ES-I3 (cell line): Measurements from ENCODE around the gene NXF1.
A peak's percentile ranks its signal among the peaks of the same experiment; 100 is the strongest.

ENCODE experiments used
- H3K36me3 ChIP-seq: 2 replicates; pipeline ENCODE4 v1.6.1; 2013; ENCODE audit warnings: mild to moderate bottlenecking, low read length, control low read depth, moderate library complexity; ENCODE audit not compliant: insufficient read depth
- H3K4me1 ChIP-seq: 2 replicates; pipeline ENCODE4 v1.6.1; 2013; ENCODE audit warnings: mild to moderate bottlenecking, control low read depth, low read length; ENCODE audit not compliant: insufficient read depth
- H3K9ac ChIP-seq: 2 replicates; pipeline ENCODE4 v1.6.1; 2013; ENCODE audit warnings: low read depth, mild to moderate bottlenecking, low read length, moderate library complexity
- H3K9me3 ChIP-seq: 2 replicates; pipeline ENCODE4 v1.6.1; 2013; ENCODE audit warnings: mild to moderate bottlenecking, low read length, moderate library complexity; ENCODE audit not compliant: control insufficient read depth, insufficient read depth

Gene NXF1

DNA sequence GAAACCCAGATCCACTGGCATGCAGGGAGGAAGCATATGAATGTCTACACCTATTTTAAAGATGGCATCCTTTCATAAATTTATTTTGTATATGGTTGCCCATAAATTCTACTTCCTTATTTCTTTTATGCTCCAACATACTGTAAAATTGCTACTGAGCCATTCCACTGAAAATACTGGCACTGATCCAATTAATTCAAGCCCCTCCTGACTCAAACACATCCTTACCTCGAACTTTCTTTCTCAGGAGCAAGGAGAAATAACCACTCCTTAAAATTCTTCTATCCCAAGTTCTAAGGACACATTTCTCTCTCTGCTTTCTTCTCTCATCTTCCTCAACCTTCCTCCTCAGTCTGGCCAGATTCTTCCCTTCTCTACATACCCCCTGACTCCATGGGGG lies 5.5 kb upstream of the NXF1 start:
- Histone ChIP-seq H3K36me3 (no peaks in the 10 kb centered on the region), H3K9me3 (no peaks in the 10 kb centered on the region), H3K4me1 (0 out of 2 replicates have a peak, but pooled peaks cover 9% of the 10 kb centered on the region), H3K9ac (no peak overlapping the region)

DNA sequence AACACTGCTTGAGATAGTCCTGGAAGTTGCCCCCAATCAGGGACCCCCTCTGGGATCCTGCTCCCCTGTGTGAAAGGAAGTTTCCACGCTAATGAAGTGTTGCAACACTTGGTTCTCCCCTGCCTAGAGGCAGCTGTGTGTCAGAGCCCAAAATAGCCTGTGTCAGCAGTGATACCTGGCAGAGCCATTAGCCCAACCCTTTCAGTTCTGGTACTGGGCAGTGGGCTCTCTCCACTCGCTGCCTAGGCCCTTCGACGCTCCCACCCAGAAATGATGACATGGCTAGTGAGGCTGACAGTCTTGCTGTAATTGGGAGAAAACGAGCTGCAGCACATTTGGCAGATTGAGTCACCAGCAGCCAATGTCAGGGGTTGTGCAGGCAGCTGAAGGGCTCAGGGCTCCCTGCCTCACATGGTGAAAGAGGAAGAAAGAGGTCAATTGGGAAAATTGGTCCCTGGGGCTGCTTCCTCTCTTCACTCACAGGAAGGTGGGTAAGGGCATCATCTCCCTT lies 1.4 kb upstream of the NXF1 start:
- peaks cover 5% of the 10 kb centered on the region; the same call in 1 of the 2 replicates for H3K36me3 ChIP-seq
- H3K9me3 ChIP-seq: no peaks in the 10 kb centered on the region
- H3K4me1 ChIP-seq: peaks cover 16% of the 10 kb centered on the region; the same call in 1 of the 2 replicates
- H3K9ac ChIP-seq: no peak overlapping the region

DNA sequence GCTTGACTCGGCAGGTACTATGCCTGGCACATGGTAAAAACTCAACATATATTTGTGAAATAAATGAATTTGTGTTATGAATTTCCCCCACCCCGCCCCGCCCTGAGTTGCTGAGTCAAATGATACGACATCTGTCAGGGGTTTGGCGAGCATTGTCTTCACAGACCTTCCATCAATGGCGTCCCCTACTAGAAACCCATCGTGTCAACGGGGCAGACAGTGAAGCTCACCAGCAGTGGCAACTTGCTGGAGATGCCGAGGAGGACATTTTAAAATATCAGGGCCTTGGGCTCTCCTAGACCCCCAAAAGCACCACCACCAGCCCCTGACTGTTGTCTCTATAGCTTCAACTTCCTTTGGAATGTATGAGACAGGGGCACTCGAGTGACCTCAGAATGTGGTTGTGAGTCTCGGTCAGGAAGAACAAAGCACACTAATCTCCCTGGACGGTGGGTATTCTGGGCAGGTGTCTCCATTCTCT lies 761 bp upstream of the NXF1 start:
- peaks cover 16% of the 10 kb centered on the region; the same call in 1 of the 2 replicates for H3K4me1 ChIP-seq
- H3K9ac ChIP-seq: peak overlapping the region; percentile 90
- peaks cover 8% of the 10 kb centered on the region for H3K36me3 ChIP-seq
- no peaks in the 10 kb centered on the region for H3K9me3 ChIP-seq

DNA sequence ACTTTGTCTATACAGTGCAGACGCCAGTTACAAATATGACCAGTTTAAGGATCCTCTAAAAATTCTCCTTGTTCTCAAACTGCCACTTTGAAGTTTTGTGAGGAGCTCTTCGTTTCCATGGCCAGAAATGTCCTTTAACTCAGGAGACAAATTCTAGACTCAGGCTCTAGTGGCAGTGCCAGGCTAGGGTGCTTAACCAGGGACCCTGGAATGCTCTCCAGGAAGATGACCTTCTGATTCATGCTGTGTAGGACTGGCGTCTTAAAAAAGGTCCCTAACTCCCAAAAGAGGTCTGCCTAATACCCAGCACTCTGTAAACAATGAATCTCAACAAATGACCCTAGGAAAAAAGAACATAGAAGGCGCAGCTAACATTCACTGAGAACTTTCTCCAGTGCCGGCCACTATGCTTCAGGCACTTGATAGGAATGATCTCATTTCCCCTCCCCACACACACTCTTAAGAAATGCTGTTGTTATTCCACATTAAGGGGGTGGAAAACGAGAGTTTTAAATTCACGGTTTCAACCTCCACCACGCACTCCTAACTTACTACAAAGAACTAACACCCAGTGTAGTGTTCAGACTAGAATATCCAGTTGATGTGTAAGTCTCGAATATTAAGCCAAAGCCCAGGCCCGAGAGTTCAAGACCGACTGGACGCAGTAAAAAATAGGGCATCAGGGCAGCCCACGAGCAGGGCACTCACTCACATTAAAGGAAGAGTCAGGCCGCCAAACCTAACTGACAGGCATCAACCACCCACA lies 747 bp downstream of the NXF1 start:
- H3K9ac ChIP-seq: peak overlapping the region; percentile 90
- H3K36me3 ChIP-seq: peaks cover 13% of the 10 kb centered on the region
- peaks cover 16% of the 10 kb centered on the region; the same call in 1 of the 2 replicates for H3K4me1 ChIP-seq
- no peaks in the 10 kb centered on the region for H3K9me3 ChIP-seq

GRCh38 chr11:62801071-62801470 lies 4.2 kb downstream of the NXF1 start:
- H3K36me3 ChIP-seq: peaks cover 26% of the 10 kb centered on the region
- no peak overlapping the region for H3K9ac ChIP-seq
- H3K9me3 ChIP-seq: no peaks in the 10 kb centered on the region

DNA sequence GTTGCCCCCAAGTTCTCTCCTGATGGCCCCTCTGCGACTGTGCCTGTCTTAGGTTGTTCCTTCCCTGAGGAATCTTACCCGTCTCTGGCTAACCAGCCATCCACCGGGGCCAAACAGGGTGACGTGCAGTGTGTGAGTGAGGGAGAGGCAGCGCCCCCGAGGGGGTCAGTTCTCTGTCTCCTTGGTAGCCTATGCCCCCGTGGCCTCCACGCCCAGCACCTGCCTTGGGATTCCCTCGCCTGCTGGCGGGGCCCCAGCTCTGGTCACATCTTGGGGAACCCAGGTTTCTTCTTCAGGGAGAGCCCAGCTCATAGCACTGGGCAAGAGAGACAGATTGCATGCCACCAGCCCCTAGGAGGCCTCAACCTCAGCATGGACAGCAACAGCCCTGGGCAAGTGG lies 5.8 kb downstream of the NXF1 start:
- peaks cover 28% of the 10 kb centered on the region for H3K36me3 ChIP-seq
- H3K4me1 ChIP-seq: peaks cover 7% of the 10 kb centered on the region; the same call in 1 of the 2 replicates
- no peaks in the 10 kb centered on the region for H3K9me3 ChIP-seq
- H3K9ac ChIP-seq: no peak overlapping the region

More at GRCh38 chr11:62801071-62801470, 4.2 kb downstream of the NXF1 start:
- H3K4me1 ChIP-seq: peaks cover 7% of the 10 kb centered on the region; the same call in 1 of the 2 replicates

GRCh38 chr11:62796281-62796680 lies 9.0 kb downstream of the NXF1 start:
- H3K4me1 ChIP-seq: peaks cover 5% of the 10 kb centered on the region; the same call in 1 of the 2 replicates
- H3K9me3 ChIP-seq: no peaks in the 10 kb centered on the region
- peaks cover 23% of the 10 kb centered on the region for H3K36me3 ChIP-seq
- no peak overlapping the region for H3K9ac ChIP-seq

- Histone ChIP-seq H3K36me3 (peaks cover 13% of the 10 kb centered on the region), H3K4me1 (peaks cover 5% of the 10 kb centered on the region; the same call in 1 of the 2 replicates), H3K9ac (no peak overlapping the region), H3K9me3 (no peaks in the 10 kb centered on the region)
Measured at GRCh38 chr11:62794201-62794775, 11.0 kb downstream of the NXF1 start.

- peaks cover 7% of the 10 kb centered on the region for H3K36me3 ChIP-seq
- H3K9ac ChIP-seq: peak overlapping the region; percentile 98
- H3K4me1 ChIP-seq: peaks cover 5% of the 10 kb centered on the region
- H3K9me3 ChIP-seq: no peaks in the 10 kb centered on the region
Measured at GRCh38 chr11:62792202-62792575, 13.1 kb downstream of the NXF1 start.

DNA sequence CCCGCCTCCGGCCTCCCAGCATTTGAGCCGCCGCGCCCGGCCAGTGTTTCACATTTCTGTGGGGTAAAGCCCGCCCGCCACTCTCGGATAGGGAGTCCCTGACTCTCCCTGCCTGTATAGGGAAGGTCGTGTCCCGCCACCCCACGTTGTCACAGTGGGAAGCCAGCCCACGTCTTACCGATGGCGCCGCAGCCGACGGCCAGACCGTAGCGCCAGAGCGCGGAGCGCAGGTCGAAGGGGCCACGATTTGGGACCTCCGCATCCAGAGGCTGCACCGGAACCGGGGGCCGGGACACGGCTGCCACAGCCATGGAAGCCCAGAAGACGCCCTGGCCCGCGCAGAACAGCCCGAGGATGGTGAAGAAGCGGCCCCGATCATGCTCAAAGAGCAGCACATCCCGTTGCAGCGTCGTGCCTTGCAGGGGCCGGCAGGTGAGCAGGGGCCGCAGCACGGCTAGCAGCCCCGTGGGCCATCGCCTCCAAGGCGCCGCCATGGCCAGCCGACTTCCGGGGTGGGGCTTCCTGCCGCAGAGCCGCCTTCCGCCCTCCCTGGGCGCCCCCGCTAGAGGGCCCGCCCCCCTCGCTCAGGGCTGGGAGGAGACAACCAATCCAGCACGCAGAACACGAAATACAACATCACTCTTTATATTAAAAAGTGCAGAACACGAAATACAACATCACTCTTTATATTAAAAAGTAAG lies 13.6 kb downstream of the NXF1 start, which contains the start of gene TMEM223:
TMEM223 (minus strand) TSS at position 506 of the 701 bp plus-strand sequence; CDS start at position 494, 12 bp downstream.
- Histone ChIP-seq H3K4me1 (peaks cover 5% of the 10 kb centered on the region), H3K9ac (peak within 1 kb of the TSS; percentile 98), H3K9me3 (no peaks in the 10 kb centered on the region), H3K36me3 (peaks cover 3% of the 10 kb centered on the region)

DNA sequence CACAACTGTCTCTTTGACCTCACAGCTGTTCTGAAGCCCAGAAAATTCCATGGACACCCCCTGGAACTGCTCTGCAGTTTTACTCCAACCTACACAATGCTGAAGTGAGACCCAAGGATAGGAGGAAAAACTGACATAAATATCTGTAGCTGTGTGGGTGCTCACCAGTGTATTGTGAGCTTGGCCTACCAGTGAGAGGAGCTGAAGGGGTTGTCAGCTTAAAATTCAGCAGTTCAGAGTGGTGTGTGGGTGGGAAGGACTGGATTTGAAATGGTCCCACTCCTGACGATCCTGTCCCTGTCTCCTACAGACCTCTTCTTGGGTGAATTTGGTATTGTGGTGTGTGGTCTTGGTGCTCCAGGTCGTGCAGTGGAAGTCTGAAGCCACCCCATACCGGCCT lies 15.7 kb downstream of the NXF1 start:
- H3K36me3 ChIP-seq: no peaks in the 10 kb centered on the region; the same call in none of the 2 replicates
- H3K9me3 ChIP-seq: no peaks in the 10 kb centered on the region
- no peak overlapping the region for H3K9ac ChIP-seq
- peaks cover 5% of the 10 kb centered on the region for H3K4me1 ChIP-seq

GRCh38 chr11:62788991-62789390 lies 16.2 kb downstream of the NXF1 start:
- H3K4me1 ChIP-seq: peaks cover 5% of the 10 kb centered on the region
- no peak overlapping the region for H3K9ac ChIP-seq
- H3K36me3 ChIP-seq: no peaks in the 10 kb centered on the region; the same call in none of the 2 replicates
- H3K9me3 ChIP-seq: no peaks in the 10 kb centered on the region

- H3K36me3 ChIP-seq: no peaks in the 10 kb centered on the region; the same call in 1 of the 2 replicates
- peaks cover under 1% of the 10 kb centered on the region for H3K4me1 ChIP-seq
- no peaks in the 10 kb centered on the region for H3K9me3 ChIP-seq
- H3K9ac ChIP-seq: peak within 1 kb of the TSS; percentile 91
Measured at GRCh38 chr11:62787005-62787759, 18.1 kb downstream of the NXF1 start, which contains the start of gene TMEM179B. TSS of gene TMEM179B (plus strand) at chr11:62787402. CDS start at chr11:62787432, 30 bp downstream.
